RKO (cell line): ENCODE measurements around the gene FAM136A.
"Not testable (repeated sequence)": the region's sequence is repeated elsewhere in the genome, so short reads cannot be mapped to it uniquely, and the experiment has no call there.

ENCODE experiments used
- DNase-seq: peaks from one replicate; pipeline ENCODE4 v3.0.0-alpha.2; 2016; ENCODE audit warnings: low spot score

FAM136A gene

GRCh38 chr2:70301344-70302194 is at the start of gene FAM136A:
FAM136A (minus strand) TSS chr2:70302067; CDS start chr2:70302011, 56 bp downstream.
- DNase-seq: peak; percentile 83

DNA sequence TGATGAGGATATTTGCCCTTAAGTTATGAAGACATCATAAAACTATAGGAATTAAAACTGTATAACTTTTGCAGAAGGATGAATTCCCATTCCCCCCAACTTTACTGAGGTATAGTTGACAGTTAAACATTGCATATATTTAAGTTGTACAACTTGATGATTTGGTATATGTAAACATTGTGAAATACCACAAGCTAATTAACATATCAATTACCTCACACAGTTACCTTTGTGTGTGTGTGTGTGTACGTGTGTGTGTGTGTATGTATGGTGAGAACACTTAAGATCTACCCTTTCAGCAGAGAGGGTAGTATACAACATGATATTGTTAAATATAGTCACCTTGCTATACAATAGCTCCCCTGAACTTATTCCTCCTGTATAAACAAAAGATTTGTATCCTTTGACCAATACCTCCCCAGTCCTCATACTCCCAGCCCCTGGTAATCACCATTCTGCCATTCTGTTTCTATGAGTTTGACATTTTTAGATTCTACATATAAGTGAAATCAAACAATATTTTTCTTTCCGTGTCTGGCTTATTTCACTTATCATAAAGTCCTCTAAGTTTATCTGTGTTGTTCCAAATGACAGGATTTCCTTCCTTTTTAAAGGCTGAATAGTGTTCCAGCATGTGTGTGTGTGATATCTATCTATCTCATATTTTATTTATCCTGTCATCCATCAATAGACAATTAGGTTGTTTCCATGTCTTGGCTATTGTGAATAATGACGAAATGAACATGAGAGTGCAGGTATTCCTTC is 48.2 kb upstream of the FAM136A start:
- no peak for DNase-seq

- no peak for DNase-seq
Observed at GRCh38 chr2:70347831-70348230, 46.0 kb upstream of the FAM136A start.

GRCh38 chr2:70344195-70344594 is 42.3 kb upstream of the FAM136A start:
- DNase-seq: peak; percentile 33

DNA sequence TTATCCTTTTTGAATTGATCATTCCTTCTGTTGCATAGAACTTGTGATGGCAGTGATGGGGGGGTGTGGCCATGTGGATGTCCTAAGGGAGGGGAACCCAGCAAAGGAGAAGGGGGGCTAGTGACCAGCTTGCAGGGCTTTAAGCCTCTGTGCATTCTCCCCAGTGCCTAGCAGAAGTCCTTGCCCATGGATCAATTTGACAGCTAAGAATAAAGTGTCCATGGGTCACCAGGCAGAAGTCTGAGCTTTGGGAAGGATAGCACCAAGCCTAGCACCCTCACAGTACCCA is 39.6 kb upstream of the FAM136A start:
- no peak for DNase-seq

DNA sequence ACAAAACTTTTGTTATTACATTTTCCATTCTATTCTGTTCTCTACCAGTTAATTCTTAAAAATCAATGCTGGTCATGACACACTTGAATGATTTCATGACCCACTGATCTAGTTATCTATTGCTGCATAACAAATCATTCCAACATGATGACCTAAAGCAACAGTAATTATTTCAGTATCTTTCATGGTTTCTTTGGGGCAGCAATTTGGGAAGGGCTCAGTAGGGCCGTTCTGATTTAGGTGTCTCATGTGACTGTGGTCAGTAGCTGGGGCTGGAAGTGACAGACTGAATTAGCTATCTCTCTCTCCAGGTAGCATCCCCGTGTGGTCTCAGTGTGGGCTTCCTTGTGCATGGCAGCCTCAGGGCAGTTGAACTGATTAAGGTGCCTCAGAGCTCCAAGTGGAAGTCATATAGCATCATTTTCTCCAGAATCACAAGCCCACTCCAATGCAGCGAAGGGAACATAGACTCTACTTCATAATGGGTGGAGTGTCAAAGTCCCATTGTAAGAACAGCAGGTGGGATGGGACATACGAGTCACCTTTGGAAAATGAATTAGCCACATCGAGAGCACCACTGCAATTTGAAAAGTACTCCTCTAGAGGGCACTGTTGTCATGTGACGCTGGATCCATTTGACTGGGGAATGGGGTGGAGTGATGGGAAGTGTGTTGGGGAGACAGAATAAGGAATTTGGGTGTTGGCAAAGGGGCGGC is 39.1 kb upstream of the FAM136A start:
- peak; percentile 59 for DNase-seq

GRCh38 chr2:70340075-70340474 is 38.2 kb upstream of the FAM136A start:
- DNase-seq: no peak

GRCh38 chr2:70336552-70336951 is 34.7 kb upstream of the FAM136A start:
- DNase-seq: no peak

DNA sequence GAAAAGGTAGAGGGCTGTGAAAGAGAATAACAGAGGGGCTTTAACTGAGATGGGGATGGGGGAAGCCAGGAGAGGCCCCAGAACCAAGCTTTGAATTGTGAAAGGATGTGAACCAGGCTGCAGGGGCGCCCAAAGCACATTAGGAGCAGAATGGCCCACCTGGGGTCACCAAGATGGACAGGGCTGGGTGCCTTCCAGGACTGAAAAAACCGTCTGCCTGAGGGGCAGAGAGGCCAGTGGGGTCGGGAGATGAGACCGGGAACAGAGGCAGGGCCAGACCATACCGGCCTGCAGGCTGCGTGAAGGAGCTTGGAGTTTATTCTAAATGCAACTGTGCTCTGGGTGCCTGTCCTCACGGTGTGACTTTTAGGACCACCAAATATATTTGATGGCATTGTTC is 29.1 kb upstream of the FAM136A start:
- no peak for DNase-seq

GRCh38 chr2:70330476-70330875 is 28.6 kb upstream of the FAM136A start:
- no peak for DNase-seq

DNA sequence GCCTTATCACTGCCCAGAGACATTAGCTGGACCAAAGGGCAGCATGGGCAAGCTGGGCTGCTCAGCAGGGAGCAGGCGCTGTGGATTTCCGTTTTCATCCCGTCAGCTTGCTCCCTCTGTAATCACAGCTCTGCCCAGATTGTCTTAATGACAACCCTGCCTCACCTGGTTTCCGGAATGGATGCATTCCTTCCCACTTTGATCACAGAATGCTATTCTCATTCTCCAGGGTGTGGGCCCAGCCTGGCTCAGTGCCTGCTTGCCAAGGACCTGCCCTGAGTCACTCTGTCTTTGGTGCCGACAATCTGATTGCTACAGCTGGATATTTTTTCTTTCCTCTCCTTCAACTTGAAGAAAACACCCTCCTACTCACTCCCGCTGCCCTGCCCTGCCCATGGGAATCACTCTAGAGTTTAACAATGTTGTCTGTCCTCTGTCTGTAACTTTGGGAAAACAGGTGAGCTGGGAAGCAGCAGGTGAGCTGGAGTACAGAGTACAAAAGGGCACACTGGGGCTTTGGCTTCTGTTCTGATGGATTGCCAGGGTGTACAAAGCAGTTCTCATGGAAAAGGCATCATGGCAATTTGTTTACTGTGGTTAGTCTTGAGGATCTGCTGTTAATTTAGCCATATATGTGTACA is 27.2 kb upstream of the FAM136A start:
- peak; percentile 3 for DNase-seq

DNA sequence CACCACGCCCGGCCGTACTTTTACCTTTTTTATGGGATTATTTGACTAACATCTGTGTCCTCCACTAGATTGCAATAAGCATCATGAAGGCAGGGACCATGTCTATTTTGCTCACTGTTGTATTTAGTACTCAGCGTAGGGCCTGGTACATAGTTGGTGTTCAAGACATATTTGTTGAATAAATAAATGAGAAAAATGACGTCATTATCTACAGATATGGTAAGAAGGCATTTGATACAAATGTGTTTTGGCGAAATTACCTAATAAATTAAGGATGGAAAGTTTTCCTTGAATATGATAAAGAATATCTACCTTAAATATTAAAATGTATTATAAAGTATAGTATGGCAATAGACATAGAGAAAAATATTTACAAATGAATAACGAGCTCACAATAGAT is 24.0 kb upstream of the FAM136A start:
- DNase-seq: no peak

GRCh38 chr2:70322518-70322917 is 20.7 kb upstream of the FAM136A start:
- DNase-seq: no peak

DNA sequence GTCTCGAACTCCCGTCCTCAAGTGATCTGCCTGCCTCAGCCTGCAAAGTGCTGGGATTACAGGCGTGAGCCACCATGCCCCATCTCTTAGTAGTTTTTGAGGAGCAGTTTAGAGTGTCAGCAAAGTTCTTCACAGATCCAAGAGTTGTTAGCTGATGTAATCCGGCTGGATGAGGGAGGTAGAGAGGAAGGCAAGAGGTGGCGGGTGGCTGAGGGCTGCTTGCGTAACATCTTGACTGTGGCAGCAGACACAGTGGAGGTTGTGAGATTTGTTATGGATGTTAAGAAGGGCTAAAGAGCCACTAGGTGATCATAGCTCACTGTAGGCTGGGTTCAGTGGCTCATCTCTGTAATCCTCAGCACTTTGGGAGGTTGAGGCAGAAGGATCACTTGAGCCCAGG is 19.5 kb upstream of the FAM136A start:
- DNase-seq: no peak

GRCh38 chr2:70314640-70315039 is 12.8 kb upstream of the FAM136A start:
- DNase-seq: no peak

GRCh38 chr2:70312560-70312959 is 10.7 kb upstream of the FAM136A start:
- DNase-seq: no peak

DNA sequence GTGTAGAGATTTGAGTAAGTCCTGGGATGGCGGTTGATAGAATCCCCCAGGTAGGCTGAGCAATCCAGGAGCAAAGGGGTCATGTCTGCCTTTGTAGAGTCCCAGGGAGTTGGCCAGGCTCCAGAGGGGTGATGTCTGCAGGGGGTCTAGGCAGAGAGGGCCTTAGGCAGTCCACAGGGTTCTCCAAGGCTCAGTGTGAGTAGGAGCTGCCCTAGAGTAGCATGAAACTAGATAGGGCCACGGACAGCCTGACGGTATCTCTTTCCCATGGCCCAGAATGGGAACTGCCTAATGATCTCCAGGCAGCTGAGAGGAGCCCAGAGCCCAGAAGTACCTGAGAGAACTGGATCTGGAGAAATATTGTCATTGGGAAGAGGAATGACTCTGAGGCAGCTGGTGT is 9.0 kb upstream of the FAM136A start:
- no peak for DNase-seq

GRCh38 chr2:70305531-70305930 is 3.7 kb upstream of the FAM136A start:
- no peak for DNase-seq

DNA sequence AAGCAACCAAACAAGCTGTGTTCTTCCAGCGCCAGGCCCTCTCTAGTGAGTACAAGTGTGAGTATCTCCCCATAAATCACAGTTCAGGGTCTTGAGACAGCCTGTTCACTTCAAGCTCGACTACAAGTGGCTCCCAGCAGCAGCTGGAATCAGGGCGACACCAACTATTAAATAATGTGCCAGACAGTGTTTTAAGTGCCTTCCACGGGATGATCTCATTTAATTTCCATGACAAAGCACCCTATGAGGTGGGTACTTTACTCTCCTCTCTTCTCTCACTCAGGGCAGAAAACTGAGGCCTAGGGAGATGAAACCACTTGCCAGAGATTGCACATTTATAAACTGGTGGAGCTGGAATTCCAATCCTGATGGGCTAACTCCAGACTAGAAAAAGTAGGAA is 2.6 kb upstream of the FAM136A start:
- DNase-seq: no peak

DNA sequence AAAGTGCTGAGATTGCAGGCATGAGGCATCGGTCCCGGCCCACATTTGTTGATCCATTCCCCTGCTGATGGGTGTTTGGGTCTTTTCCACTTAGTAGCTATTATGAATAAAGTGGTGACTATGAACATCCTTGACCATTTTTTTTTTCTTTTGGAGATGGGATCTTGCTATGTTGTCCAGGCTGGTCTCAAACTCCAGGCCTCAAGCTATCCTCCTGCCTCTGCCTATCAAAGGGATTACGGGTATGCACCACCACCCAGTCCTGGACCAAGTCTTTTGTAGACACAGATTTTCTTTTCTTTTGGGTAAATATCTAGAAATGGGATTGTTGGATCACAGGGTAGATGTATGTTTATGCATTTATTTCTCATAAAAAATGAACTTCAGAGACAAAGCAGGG is 1.3 kb upstream of the FAM136A start:
- no peak for DNase-seq

DNA sequence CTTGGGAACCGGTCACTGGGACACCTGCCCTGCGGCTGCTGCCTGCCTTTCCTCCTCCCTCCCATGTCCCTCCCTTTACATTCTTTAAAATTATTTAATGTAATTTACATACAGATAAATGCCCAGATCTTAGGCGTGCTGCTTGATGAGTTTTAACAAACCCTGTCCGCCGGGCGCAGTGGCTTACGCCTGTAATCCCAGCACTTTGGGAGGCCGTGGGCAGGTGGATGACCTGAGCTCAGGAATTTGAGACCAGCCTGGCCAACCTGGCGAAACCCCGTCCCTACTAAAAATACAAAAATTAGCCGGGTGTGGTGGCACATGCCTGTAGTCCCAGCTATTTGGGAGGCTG is 304 bp upstream of the FAM136A start:
- not testable (repeated sequence) for DNase-seq

GRCh38 chr2:70300771-70301343 is 1.0 kb downstream of the FAM136A start:
- no peak for DNase-seq
